ENCODE measurements around the gene MSRB1. TPM values are rescaled to one million over a fixed set of nuclear protein-coding genes. Genes with fewer than 3 reads are reported as not detected.

The MSRB1 gene
- total RNA-seq, 1 experiment from 2014 or later: 20.3 TPM

- H3K9me3 Mint-ChIP-seq (ENCODE audit: low read depth, unreplicated experiment): no peaks in the 10 kb centered on the region
- DNase-seq: no peak
- peaks cover 77% of the 10 kb centered on the region for H3K36me3 Mint-ChIP-seq (ENCODE audit: insufficient read depth, unreplicated experiment)
- no peaks in the 10 kb centered on the region for H3K27me3 Mint-ChIP-seq (ENCODE audit: unreplicated experiment)
- peaks cover 29% of the 10 kb centered on the region for H3K4me1 Mint-ChIP-seq (ENCODE audit: low read depth, unreplicated experiment)
- H3K27ac Mint-ChIP-seq (ENCODE audit: unreplicated experiment): no peak overlapping the region
- intact Hi-C loops (cut with micrococcal nuclease; ENCODE audit: unreplicated experiment): no loop called here
- peak overlapping the region; percentile 87 for H3K4me3 Mint-ChIP-seq (ENCODE audit: low read depth, unreplicated experiment)
- TF ChIP-seq, protein P1, sequence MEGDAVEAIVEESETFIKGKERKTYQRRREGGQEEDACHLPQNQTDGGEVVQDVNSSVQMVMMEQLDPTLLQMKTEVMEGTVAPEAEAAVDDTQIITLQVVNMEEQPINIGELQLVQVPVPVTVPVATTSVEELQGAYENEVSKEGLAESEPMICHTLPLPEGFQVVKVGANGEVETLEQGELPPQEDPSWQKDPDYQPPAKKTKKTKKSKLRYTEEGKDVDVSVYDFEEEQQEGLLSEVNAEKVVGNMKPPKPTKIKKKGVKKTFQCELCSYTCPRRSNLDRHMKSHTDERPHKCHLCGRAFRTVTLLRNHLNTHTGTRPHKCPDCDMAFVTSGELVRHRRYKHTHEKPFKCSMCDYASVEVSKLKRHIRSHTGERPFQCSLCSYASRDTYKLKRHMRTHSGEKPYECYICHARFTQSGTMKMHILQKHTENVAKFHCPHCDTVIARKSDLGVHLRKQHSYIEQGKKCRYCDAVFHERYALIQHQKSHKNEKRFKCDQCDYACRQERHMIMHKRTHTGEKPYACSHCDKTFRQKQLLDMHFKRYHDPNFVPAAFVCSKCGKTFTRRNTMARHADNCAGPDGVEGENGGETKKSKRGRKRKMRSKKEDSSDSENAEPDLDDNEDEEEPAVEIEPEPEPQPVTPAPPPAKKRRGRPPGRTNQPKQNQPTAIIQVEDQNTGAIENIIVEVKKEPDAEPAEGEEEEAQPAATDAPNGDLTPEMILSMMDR (IDR thresholded peaks at IDR 0.05; ENCODE audit: unreplicated experiment): no peak
- CTCF ChIA-PET: interaction anchor here (1.1 to 1.4 kb wide), 3 partner anchors 8 to 17 kb away, joined by 3 to 4 read pairs (median 3); no protein-coding TSS in a partner anchor
- no TSS peak for BruUV-seq (replicated peaks)
Observed at GRCh38 chr16:1985466-1986150, 42.6 kb upstream of the MSRB1 start.

DNA sequence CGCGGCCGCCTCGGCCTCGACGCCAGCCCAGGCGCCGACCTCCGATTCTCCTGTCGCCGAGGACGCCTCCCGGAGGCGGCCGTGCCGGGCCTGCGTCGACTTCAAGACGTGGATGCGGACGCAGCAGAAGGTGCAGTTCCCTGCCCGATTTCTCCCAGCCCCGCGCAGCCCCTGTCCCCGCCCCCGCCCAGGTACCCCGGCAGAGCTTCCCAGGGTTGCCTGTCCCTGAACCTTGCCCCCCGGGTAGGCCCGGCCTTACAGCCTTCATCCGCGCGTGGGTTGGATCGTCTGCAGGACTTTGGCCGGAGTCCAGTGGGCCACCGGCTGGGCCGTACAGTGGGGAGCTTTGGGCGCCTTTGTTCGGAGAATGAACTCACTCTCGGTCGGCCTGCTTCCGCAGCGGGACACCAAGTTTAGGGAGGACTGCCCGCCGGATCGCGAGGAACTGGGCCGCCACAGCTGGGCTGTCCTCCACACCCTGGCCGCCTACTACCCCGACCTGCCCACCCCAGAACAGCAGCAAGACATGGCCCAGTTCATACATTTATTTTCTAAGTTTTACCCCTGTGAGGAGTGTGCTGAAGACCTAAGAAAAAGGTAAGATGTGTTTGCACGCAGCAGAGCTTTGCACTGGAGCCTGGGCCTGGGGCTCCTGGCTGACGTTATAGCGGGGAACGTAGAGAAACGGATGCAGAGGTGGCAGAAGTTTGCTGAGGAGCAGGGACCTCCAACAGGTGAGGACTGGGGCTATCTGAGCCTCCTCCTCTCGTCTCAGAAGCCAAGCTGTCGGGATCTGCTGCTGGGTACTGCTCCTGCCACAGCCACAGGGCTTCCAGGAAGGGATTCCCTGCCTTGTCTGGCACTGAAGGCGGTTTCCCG, 41.6 kb upstream of the MSRB1 start:
- Mint-ChIP-seq H3K36me3 (ENCODE audit: insufficient read depth, unreplicated experiment) (peaks cover 81% of the 10 kb centered on the region), H3K4me1 (ENCODE audit: low read depth, unreplicated experiment) (peaks cover 31% of the 10 kb centered on the region), H3K27me3 (ENCODE audit: unreplicated experiment) (no peaks in the 10 kb centered on the region), H3K9me3 (ENCODE audit: low read depth, unreplicated experiment) (no peaks in the 10 kb centered on the region), H3K27ac (ENCODE audit: unreplicated experiment) (peak overlapping the region; percentile 61), H3K4me3 (ENCODE audit: low read depth, unreplicated experiment) (peak overlapping the region; percentile 87)
- TF ChIP-seq, protein P1 (IDR thresholded peaks at IDR 0.05; ENCODE audit: unreplicated experiment): no peak
- intact Hi-C loops (cut with micrococcal nuclease; ENCODE audit: unreplicated experiment): no loop called here
- no peak for DNase-seq
- TSS peak; percentile 46 for BruUV-seq (replicated peaks)
- CTCF ChIA-PET: interaction anchor here (0.6 to 1.4 kb wide), 4 partner anchors 9 to 353 kb away, joined by 3 to 4 read pairs (median 4); partner anchors contain the start of gene TBL3

GRCh38 chr16:1983544-1984346, 40.7 kb upstream of the MSRB1 start, which contains the start of gene GFER:
Gene GFER (plus strand): TSS chr16:1984193. CDS start chr16:1984219, 26 bp downstream.
- Mint-ChIP-seq H3K4me3 (ENCODE audit: low read depth, unreplicated experiment) (peak within 1 kb of the TSS; percentile 87), H3K27me3 (ENCODE audit: unreplicated experiment) (no peaks in the 10 kb centered on the region), H3K9me3 (ENCODE audit: low read depth, unreplicated experiment) (no peaks in the 10 kb centered on the region), H3K27ac (ENCODE audit: unreplicated experiment) (peak within 1 kb of the TSS; percentile 87), H3K36me3 (ENCODE audit: insufficient read depth, unreplicated experiment) (peaks cover 89% of the 10 kb centered on the region), H3K4me1 (ENCODE audit: low read depth, unreplicated experiment) (peaks cover 31% of the 10 kb centered on the region)
- CTCF ChIA-PET: interaction anchor here (0.6 to 1.4 kb wide), 2 partner anchors 12 to 353 kb away, joined by 3 to 4 read pairs; partner anchors contain the start of gene TBL3
- peak; percentile 98 for DNase-seq
- BruUV-seq (replicated peaks): no TSS peak
- TF ChIP-seq, protein P1 (IDR thresholded peaks at IDR 0.05; ENCODE audit: unreplicated experiment): peak; percentile 55
- intact Hi-C loops (cut with micrococcal nuclease; ENCODE audit: unreplicated experiment): no loop called here
